ENCODE results near the gene REPS2.
"Not testable (repeated sequence)": the region's sequence is repeated elsewhere in the genome, so short reads cannot be mapped to it uniquely, and the experiment has no call there.

REPS2 gene

DNA sequence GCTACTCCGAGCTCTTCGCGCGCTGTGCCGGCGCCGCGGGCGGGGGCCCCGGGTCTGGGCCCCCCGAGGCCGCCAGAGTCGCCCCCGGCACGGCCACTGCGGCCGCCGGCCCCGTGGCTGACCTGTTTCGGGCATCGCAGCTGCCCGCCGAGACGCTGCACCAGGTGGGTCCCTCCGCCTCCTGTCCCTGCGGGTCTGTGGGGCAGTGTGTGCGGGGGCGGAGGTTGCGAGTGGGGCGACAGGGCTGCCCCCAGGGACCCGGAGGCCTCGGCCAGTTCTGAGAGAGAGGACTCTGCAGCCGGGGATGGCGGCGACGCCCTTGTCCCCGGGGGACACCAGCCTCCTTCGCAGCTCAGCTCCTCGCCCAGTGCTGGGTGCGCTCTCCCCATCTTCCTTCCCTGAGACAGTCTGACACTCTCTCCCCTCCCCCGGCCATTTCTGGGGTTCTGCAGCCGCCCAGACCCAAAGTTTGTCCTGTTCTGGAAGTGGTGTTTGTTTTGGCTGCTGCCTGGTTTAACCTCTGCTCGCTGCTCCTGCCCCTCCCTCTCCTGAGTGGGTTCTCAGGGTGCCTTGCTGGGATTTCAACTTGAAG lies 609 bp downstream of the REPS2 start:
- Mint-ChIP-seq H3K27me3 (peaks cover 11% of the 10 kb centered on the region), H3K9me3 (no peaks in the 10 kb centered on the region), H3K4me1 (ENCODE audit: low read depth) (no peaks in the 10 kb centered on the region), H3K27ac (no peak overlapping the region), H3K4me3 (peak overlapping the region; percentile 81), H3K36me3 (ENCODE audit: low read depth) (no peaks in the 10 kb centered on the region)

DNA sequence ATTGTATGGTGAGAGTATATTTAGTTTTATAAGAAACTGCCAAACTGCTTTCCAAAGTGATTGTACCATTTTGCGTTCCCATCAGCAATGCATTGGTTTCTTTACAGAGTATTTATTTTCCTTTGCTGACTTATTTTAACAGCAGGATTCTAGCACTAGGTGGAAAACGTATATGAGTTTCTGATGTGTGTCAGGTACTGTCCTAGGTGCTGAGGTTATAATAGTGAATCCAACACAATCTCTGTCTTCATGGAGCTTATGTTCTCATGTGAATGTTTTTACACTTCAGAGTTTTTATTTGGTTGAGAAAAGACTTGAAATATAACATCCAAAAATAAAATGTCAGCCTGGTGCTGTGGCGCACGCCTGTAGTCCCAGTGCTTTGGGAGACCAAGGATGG lies 4.0 kb downstream of the REPS2 start:
- no peaks in the 10 kb centered on the region for H3K4me1 Mint-ChIP-seq (ENCODE audit: low read depth)
- H3K4me3 Mint-ChIP-seq = no peak overlapping the region
- no peaks in the 10 kb centered on the region for H3K36me3 Mint-ChIP-seq (ENCODE audit: low read depth)
- H3K9me3 Mint-ChIP-seq = no peaks in the 10 kb centered on the region
- H3K27me3 Mint-ChIP-seq = peaks cover 11% of the 10 kb centered on the region
- H3K27ac Mint-ChIP-seq = no peak overlapping the region

DNA sequence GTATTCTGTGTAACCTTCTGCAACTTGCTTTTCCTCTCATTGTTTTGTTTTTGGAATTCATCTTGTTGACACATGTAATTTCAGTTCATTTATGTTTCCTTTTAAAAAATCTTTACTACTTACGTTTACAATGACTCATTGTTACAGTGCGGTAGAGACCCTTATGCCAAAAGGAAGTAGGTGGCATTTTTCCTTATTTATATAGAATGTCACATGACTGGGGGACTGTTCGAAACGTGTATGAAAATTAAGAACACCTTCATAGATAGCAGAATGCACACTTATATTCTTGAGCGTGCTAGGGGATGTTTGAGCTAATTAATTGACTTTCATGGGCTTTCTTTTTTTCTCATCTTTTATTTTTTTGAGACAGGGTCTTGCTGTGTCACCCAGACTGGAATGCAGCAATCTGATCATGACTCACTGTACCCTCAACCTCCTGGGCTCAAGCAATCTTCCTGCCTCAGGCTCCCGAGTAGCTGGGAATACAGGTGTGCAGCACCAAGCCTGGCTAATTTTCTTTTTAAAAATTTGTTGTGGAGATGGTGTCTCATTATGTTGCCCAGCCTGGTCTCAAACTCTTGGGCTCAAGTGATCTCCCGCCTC lies 7.3 kb downstream of the REPS2 start:
- peaks cover 12% of the 10 kb centered on the region for H3K27me3 Mint-ChIP-seq
- no peak overlapping the region for H3K27ac Mint-ChIP-seq
- H3K9me3 Mint-ChIP-seq = no peaks in the 10 kb centered on the region
- no peaks in the 10 kb centered on the region for H3K36me3 Mint-ChIP-seq (ENCODE audit: low read depth)
- no peaks in the 10 kb centered on the region for H3K4me1 Mint-ChIP-seq (ENCODE audit: low read depth)
- H3K4me3 Mint-ChIP-seq = no peak overlapping the region

DNA sequence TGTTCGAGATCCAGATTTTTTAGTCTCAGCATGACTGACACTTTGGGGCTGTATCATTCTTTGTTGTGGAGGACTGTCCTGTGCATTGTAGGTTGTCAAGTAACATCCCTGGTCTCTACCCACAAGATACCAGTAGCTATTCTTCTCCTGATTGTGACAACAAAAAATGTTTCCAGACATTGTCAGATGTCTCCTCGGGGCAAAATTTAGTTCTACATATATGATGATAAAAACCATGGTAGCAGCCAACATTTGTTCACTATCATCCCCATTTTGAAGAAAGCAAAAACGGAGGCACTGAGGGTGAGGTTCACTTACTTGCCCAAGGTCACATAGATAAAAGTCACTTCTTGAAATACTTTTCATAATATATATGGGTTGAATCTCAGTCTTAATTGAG lies 11.3 kb downstream of the REPS2 start:
- Mint-ChIP-seq H3K9me3 (no peaks in the 10 kb centered on the region), H3K27me3 (peaks cover 4% of the 10 kb centered on the region), H3K36me3 (ENCODE audit: low read depth) (no peaks in the 10 kb centered on the region), H3K4me3 (no peak overlapping the region), H3K4me1 (ENCODE audit: low read depth) (no peaks in the 10 kb centered on the region), H3K27ac (no peak overlapping the region)

DNA sequence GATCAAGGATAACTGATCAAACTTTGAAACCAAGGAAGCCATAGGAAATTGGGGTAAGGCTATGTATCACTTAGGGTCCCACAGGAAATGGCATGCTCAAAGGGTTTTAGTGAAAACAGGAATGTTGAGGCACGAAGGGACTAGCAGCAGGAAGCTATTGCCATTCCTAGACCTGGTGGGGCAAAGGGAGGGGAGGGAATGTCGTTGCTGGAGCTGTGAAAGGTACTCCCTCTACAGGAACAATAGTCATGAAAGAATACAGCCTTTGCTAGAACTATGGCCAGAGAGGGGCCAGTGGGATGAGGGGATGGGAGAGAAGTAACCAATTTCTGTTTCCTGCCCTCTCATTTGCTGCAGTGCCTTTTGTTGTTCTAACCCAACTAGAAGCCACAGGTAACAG lies 11.9 kb downstream of the REPS2 start:
- Mint-ChIP-seq H3K4me3 (no peak overlapping the region), H3K36me3 (ENCODE audit: low read depth) (no peaks in the 10 kb centered on the region), H3K4me1 (ENCODE audit: low read depth) (no peaks in the 10 kb centered on the region), H3K9me3 (no peaks in the 10 kb centered on the region), H3K27me3 (peaks cover 4% of the 10 kb centered on the region), H3K27ac (no peak overlapping the region)

DNA sequence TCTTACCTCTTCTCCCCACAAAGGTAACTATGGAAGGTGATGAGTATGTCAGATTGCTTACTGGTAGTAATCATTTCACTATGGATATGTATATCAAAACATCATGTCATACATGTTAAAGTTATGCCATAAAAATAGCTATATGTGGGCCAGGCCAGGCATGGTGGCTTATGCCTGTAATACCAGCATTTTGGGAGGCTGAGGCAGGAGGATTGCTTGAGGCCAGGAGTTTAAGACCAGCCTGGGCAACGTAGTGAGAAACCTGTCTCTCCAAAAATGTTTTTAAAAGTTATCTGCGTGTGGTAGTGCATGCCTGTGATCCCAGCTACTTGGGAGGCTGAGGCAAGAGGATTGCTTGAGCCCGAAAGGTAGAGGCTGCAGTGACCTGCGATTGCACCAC lies 16.2 kb downstream of the REPS2 start:
- not testable (repeated sequence) for H3K4me1 Mint-ChIP-seq (ENCODE audit: low read depth); H3K27ac Mint-ChIP-seq; H3K36me3 Mint-ChIP-seq (ENCODE audit: low read depth); H3K9me3 Mint-ChIP-seq; H3K4me3 Mint-ChIP-seq; H3K27me3 Mint-ChIP-seq

DNA sequence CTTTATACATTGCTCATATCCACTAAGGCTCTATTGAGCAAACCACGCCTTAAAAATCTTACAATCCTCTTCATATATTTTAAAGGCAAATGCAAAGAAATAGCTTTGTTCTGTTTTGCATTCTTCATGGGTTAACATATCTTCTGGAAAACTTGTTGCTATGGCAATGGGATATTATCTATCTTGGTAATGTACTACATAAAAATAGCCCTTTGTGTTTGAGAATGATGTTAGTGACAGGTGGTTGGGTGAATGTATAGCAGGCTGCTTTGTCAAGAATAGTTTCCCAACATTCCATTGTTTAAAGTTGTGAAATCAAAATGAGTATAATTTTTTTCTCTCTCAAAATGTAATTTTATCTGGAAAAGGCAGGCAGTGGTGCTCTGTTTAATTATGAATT lies 16.8 kb downstream of the REPS2 start:
- Mint-ChIP-seq H3K9me3 (no peaks in the 10 kb centered on the region), H3K4me1 (ENCODE audit: low read depth) (no peaks in the 10 kb centered on the region), H3K27ac (no peak overlapping the region), H3K36me3 (ENCODE audit: low read depth) (no peaks in the 10 kb centered on the region), H3K4me3 (no peak overlapping the region), H3K27me3 (peaks cover 1% of the 10 kb centered on the region)

DNA sequence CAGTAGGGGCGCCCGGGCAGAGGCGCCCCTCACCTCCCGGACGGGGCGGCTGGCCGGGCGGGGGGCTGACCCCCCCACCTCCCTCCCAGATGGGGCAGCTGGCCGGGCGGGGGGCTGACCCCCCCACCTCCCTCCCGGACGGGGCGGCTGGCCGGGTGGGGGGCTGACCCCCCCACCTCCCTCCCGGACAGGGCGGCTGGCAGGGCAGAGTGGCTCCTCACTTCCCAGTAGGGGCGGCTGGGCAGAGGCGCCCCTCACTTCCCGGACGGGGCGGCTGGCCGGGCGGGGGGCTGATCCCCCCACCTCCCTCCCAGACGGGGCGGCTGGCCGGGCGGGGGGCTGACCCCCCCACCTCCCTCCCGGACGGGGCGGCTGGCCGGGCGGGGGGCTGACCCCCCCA lies 18.5 kb downstream of the REPS2 start:
- not testable (repeated sequence) for H3K9me3 Mint-ChIP-seq; H3K27ac Mint-ChIP-seq; H3K4me1 Mint-ChIP-seq (ENCODE audit: low read depth); H3K36me3 Mint-ChIP-seq (ENCODE audit: low read depth); H3K27me3 Mint-ChIP-seq; H3K4me3 Mint-ChIP-seq

DNA sequence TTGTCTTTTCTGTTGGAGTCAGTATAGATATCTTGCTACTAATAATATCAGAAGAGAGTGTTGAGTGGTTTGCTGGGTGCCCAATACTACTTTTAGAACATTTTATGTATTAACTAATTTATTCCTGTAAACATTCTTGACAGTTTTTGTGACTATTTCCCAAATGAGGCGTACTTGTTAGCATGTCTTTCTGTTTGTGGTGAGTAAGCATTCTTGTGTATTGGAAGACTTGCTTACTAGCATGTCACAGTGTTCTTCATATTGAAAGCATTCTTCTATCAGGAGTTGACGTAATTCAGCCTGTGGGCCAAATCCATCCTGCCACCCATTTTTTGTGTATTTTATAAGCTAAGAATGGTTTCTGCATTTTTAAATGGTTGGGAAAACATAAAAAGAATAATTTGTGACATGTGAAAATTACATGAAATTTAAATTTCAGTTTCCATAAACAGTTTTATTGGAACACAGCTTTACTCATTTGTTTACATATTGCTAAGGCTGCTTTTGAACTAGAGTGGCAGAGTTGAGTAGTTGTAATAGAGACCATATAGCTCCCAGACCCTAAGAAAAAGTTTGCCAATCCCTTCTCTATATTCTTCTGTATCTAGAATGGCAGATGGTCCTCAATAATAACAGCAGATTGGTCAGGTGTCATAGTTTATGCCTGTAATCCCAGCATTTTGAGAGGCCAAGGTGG lies 20.4 kb downstream of the REPS2 start:
- Mint-ChIP-seq H3K9me3 (no peaks in the 10 kb centered on the region), H3K4me3 (no peak overlapping the region)

DNA sequence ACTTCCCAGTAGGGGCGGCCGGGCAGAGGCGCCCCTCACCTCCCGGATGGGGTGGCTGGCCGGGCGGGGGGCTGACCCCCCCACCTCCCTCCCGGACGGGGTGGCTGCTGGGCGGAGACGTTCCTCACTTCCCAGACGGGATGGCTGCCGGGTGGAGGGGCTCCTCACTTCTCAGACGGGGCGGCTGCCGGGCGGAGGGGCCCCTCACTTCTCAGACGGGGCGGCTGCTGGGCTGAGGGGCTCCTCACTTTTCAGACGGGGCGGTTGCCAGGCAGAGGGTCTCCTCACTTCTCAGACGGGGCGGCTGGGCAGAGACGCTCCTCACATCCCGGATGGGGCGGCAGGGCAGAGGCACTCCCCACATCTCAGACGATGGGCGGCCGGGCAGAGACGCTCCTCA lies 22.3 kb downstream of the REPS2 start:
- peaks cover 12% of the 10 kb centered on the region for H3K4me1 Mint-ChIP-seq (ENCODE audit: low read depth)
- not testable (repeated sequence) for H3K9me3 Mint-ChIP-seq; H3K27ac Mint-ChIP-seq; H3K36me3 Mint-ChIP-seq (ENCODE audit: low read depth); H3K27me3 Mint-ChIP-seq; H3K4me3 Mint-ChIP-seq

More for the DNA sequence above, 20.4 kb downstream of the REPS2 start:
- Mint-ChIP-seq H3K4me1 (ENCODE audit: low read depth) (peaks cover 12% of the 10 kb centered on the region), H3K27ac (no peak overlapping the region), H3K27me3 (no peaks in the 10 kb centered on the region), H3K36me3 (ENCODE audit: low read depth) (no peaks in the 10 kb centered on the region)

DNA sequence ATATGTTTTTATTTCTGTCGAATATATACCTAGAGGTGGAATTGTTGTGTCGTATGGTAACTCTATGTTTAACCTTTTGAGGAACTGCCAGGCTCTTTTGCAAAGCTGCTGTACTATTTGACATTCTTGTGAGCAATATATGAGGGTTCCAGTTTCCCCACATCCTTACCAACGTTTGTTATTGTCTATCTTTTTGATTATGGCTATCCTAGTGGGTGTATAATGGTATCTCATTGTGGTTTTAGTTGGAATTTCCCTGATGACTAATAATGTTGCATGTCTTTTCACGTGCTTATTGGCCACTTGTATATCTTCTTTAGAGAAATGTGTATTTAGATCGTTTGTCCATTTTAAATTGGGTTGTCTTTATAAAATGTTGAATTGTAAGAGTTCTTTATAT lies 24.5 kb downstream of the REPS2 start:
- no peaks in the 10 kb centered on the region for H3K27me3 Mint-ChIP-seq
- H3K4me3 Mint-ChIP-seq = no peak overlapping the region
- H3K4me1 Mint-ChIP-seq (ENCODE audit: low read depth) = peaks cover 12% of the 10 kb centered on the region
- no peaks in the 10 kb centered on the region for H3K36me3 Mint-ChIP-seq (ENCODE audit: low read depth)
- no peaks in the 10 kb centered on the region for H3K9me3 Mint-ChIP-seq
- H3K27ac Mint-ChIP-seq = no peak overlapping the region

DNA sequence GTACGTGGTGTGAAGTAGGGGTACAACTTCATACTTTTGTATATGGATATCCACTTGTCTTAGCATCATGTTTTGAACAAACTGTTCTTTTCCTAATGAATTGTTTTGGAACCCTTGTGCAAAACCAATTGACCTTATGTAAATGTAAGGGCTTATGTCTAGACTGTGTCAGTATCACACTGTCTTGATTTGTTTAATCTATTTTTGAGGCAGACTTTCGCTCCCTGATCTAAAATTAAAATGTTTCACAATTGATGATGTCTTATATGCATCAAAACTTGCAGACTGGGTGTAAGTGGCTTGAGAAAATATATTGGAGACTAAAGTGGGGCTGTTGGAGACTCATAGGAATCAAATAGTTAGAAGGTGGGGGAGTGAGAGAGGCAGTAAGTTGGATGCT lies 25.2 kb downstream of the REPS2 start:
- H3K27me3 Mint-ChIP-seq = no peaks in the 10 kb centered on the region
- peaks cover 12% of the 10 kb centered on the region for H3K4me1 Mint-ChIP-seq (ENCODE audit: low read depth)
- H3K27ac Mint-ChIP-seq = peak overlapping the region; percentile 51
- H3K36me3 Mint-ChIP-seq (ENCODE audit: low read depth) = no peaks in the 10 kb centered on the region
- H3K4me3 Mint-ChIP-seq = no peak overlapping the region
- H3K9me3 Mint-ChIP-seq = no peaks in the 10 kb centered on the region

DNA sequence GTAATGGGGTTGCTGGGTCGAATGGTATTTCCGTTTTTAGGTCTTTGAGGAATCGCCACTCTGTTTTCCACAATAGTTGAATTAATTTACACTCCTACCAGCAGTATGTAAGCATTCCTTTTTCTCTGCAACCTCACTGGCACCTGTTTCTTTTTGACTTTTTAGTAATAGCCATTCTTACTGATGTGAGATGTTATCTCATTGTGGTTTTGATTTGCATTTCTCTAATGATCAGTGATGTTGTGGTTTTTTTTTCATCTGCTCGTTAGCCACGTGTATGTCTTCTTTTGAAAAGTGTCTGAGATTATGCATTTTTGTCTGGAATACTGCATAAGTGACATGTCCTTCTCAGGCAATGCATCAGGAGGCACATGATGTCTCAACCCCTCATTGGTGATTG lies 28.8 kb downstream of the REPS2 start:
- Mint-ChIP-seq H3K27me3 (no peaks in the 10 kb centered on the region), H3K36me3 (ENCODE audit: low read depth) (no peaks in the 10 kb centered on the region), H3K4me3 (no peak overlapping the region), H3K4me1 (ENCODE audit: low read depth) (peaks cover 12% of the 10 kb centered on the region), H3K27ac (no peak overlapping the region), H3K9me3 (no peaks in the 10 kb centered on the region)

DNA sequence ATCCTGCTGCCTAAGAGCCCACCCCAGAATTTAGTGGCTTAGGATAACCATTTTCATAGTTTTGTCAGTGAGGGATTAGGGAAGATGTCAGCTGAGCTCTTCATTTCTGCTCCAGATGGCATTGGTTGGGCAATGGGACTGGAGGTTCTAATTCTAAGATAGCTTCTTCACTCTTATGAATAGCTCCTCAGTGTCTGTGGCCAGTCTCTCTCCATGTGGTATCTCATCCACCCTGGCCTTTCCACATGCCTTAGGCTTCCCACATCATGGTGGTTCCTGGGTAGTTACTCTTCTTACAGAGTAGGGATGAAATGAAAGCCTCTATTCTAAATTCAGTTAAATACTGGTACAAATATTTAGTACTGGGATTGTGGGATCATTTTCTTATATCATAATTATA lies 31.3 kb downstream of the REPS2 start:
- H3K36me3 Mint-ChIP-seq (ENCODE audit: low read depth) = no peaks in the 10 kb centered on the region
- no peaks in the 10 kb centered on the region for H3K9me3 Mint-ChIP-seq
- H3K27ac Mint-ChIP-seq = no peak overlapping the region
- H3K27me3 Mint-ChIP-seq = no peaks in the 10 kb centered on the region
- no peaks in the 10 kb centered on the region for H3K4me1 Mint-ChIP-seq (ENCODE audit: low read depth)
- no peak overlapping the region for H3K4me3 Mint-ChIP-seq

DNA sequence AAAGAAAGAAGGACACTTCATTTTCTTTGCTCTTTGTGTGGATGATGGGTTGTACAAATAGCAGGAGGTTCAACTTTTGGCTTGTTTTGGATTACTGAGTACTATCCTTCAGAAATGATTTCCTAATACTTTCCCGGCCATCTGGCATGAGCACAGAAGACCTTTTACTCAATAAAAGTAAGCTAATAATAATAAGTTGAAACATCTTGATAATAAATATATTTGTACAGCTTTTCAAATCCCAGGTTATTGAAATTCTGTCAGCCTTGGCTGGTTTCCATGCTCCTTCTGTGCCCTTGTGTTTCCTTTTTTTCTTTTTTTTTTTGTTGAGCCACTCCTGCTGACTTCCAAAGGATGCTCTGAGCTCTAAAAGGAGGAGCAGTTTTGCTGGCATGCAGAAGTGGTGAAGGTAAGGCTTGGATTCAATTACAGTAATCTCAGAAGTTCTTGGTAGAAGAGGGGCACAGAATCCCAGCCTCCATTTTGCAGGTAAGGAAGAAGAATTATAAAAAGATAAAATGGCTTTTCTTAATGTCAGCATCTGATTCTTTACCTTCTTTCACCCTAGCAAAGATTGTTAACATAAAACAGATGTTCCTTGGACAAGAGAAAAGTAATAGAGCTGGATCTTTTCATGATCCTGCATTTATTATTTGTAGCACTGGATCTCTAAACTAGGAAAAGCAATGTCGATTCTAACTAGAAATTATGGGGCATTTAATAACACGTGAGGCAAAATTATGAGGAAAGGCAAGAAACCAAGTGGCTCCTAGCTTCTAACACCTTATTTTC lies 31.9 kb downstream of the REPS2 start:
- Mint-ChIP-seq H3K4me1 (ENCODE audit: low read depth) (no peaks in the 10 kb centered on the region), H3K4me3 (no peak overlapping the region), H3K27me3 (no peaks in the 10 kb centered on the region), H3K27ac (no peak overlapping the region), H3K9me3 (no peaks in the 10 kb centered on the region), H3K36me3 (ENCODE audit: low read depth) (no peaks in the 10 kb centered on the region)

Data from stimulated activated naive CD8-positive, alpha-beta T cell treated with anti-CD3 and anti-CD28 coated beads, Interleukin-15, Interleukin-2, amounts not matched to agents 100 ng/mL and 50 ng/mL, for 24 hours (primary cell).